IMR-90 (cell line): ENCODE data around the gene MYBPHL.

Experiments used
- BHLHE40 ChIP-seq: fragments of 150-350 bp; IDR thresholded peaks from 2 replicates; pipeline ENCODE4 v1.6.1; 2016; ENCODE audit warnings: mild to moderate bottlenecking, low read depth, low read length
- CEBPB ChIP-seq: IDR thresholded peaks from 2 replicates; pipeline ENCODE4 v1.6.1; 2012; ENCODE audit warnings: low read depth, low read length, improper control_type of control experiment
- CHD1 ChIP-seq: IDR thresholded peaks from 2 replicates; pipeline ENCODE4 v1.6.1; 2012; ENCODE audit warnings: low read depth, low read length, improper control_type of control experiment
- CTCF ChIP-seq: conservative IDR thresholded peaks from 2 replicates; pipeline ENCODE4 v1.5.1; 2012; ENCODE audit warnings: mild to moderate bottlenecking, low read depth, low read length, improper control_type of control experiment
- ELK1 ChIP-seq: fragments of 150-350 bp; IDR thresholded peaks from 2 replicates; pipeline ENCODE4 v1.6.1; 2016; ENCODE audit warnings: low read depth, mild to moderate bottlenecking, low read length, moderate library complexity, borderline replicate concordance
- MAFK ChIP-seq: IDR thresholded peaks from 2 replicates; pipeline ENCODE4 v1.6.1; 2012; ENCODE audit warnings: low read depth, low read length, improper control_type of control experiment
- MXI1 ChIP-seq: IDR thresholded peaks from 2 replicates; pipeline ENCODE4 v1.6.1; 2012; ENCODE audit warnings: low read depth, mild to moderate bottlenecking, low read length, moderate library complexity, borderline replicate concordance
- NFE2L2 ChIP-seq: fragments of 150-350 bp; IDR thresholded peaks from 2 replicates; pipeline ENCODE4 v1.6.1; 2016; ENCODE audit warnings: low read depth, mild to moderate bottlenecking, low read length
- POLR2A ChIP-seq: IDR thresholded peaks from 2 replicates; pipeline ENCODE4 v1.6.1; 2012; ENCODE audit warnings: mild to moderate bottlenecking, low read depth, low read length
- RAD21 ChIP-seq: IDR thresholded peaks from 2 replicates; pipeline ENCODE4 v1.6.1; 2012; ENCODE audit warnings: low read length, improper control_type of control experiment
- RCOR1 ChIP-seq: IDR thresholded peaks from 2 replicates; pipeline ENCODE4 v1.6.1; 2012; ENCODE audit warnings: mild to moderate bottlenecking, low read length, improper control_type of control experiment; ENCODE audit not compliant: insufficient replicate concordance
- RFX5 ChIP-seq: IDR thresholded peaks from 2 replicates; pipeline ENCODE4 v1.8.0; 2012; ENCODE audit warnings: low read depth, mild to moderate bottlenecking, low read length, moderate library complexity
- SMC3 ChIP-seq: fragments of 150-350 bp; IDR thresholded peaks from 2 replicates; pipeline ENCODE4 v1.6.1; 2016; ENCODE audit warnings: low read depth, mild to moderate bottlenecking, antibody characterized with exemption, low read length, moderate library complexity
- USF2 ChIP-seq: fragments of 150-350 bp; IDR thresholded peaks from 2 replicates; pipeline ENCODE4 v1.6.1; 2017; ENCODE audit warnings: mild to moderate bottlenecking, antibody characterized with exemption, low read length, low read depth

- TF ChIP-seq CTCF (no peak), POLR2A (no peak), NFE2L2 (no peak), ELK1 (no peak), BHLHE40 (no peak), CHD1 (no peak), RAD21 (no peak), CEBPB (no peak), SMC3 (no peak), MXI1 (no peak), USF2 (no peak), RFX5 (no peak), RCOR1 (no peak), MAFK (no peak)
These were observed 9.7 kb upstream of the MYBPHL start for GRCh38 chr1:109316506-109316905.
